C4-2B (cell line): Measurements from ENCODE around the gene C1orf216.
A peak's percentile ranks its signal among the peaks of the same experiment; 100 is the strongest.

Experiments used
- H3K27ac ChIP-seq: fragments of 450-650 bp; 2 replicates; pipeline ENCODE4 v1.5.1; 2017
- CTCF ChIP-seq: fragments of 450-650 bp; conservative IDR thresholded peaks from 2 replicates; pipeline ENCODE4 v1.5.1; 2017; ENCODE audit warnings: mild to moderate bottlenecking
- ZFX ChIP-seq: fragments of 450-650 bp; IDR thresholded peaks from 2 replicates; pipeline ENCODE4 v1.6.1; 2017

Gene C1orf216

DNA sequence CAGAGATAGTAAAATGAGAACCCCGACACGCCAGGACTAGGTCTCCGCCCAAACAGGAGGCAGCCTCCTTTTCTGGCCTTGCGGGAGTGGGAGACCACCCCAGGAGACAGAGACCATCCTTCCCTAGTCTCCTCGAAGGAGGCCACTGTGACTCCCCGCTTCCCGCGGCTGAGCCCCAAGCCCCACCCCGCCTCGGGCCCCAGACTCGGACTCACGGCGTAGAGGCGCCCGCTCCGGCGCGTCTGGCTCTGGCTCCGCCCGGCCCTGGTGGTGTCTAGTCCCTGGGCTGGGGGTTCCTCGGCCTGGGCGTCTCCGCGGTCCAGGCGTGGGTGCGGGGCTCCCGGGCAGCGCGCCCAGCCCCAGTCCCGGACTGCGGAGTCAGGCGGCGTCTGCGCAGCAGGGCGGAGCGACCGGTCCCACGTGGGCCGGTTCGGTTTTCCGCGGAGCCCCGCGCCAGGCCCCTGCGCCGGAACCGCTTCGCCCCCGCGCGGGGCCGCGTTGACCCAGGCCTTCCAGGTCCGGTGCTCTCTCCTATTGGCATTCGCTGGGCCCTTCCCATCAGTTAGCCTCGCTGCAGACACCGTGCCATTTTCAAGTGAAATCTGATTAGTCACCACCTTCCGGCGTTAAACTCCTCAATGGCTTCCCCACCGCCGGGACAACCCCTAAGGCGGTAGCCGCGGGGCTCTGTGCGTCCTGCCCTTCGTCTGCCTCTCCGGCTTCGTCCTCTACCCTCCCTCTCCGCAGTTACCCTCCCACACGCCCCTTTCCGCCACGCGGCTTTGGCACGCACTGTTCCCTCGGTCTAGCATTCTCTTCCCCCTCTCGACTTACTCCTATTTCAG lies at the start of gene C1orf216:
Gene C1orf216 (minus strand): TSS at position 393 of the 845 bp plus-strand sequence. CDS start 2,563 bp downstream, outside the sequence.
- H3K27ac ChIP-seq: peak within 1 kb of the TSS; percentile 87
- TF ChIP-seq CTCF (no peak), ZFX (peak; percentile 75; the same call in 1 of the 2 replicates)

GRCh38 chr1:35764283-35764682 lies 45.6 kb upstream of the C1orf216 start:
- no peak for TF ChIP-seq CTCF
- TF ChIP-seq ZFX: no peak
- H3K27ac ChIP-seq: no peak overlapping the region

- H3K27ac ChIP-seq: no peak overlapping the region
- no peak for TF ChIP-seq ZFX
- TF ChIP-seq CTCF: no peak
Measured at GRCh38 chr1:35763201-35763600, 44.5 kb upstream of the C1orf216 start.

DNA sequence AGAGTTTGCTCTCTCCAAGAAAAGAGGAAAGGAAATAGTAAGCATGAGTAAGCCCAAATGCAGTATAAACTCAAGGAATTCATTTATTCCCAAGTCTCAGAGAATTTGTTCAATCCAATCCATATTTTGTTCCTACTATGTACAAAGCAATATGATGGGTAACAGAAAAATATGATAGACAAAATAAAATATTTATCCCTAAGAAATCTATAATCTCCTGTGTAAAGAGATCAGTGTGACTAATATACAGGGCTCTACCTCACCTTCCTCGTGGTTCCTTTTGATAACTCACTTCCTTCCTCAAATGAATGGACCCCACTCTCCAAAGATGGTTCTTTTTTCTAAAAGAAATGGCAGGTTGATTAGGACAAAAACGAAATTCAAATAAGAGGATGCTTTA lies 43.5 kb upstream of the C1orf216 start:
- H3K27ac ChIP-seq: no peak overlapping the region
- no peak for TF ChIP-seq ZFX
- no peak for TF ChIP-seq CTCF

GRCh38 chr1:35756064-35756463 lies 37.4 kb upstream of the C1orf216 start:
- TF ChIP-seq ZFX (no peak), CTCF (no peak)
- no peak overlapping the region for H3K27ac ChIP-seq

- TF ChIP-seq CTCF (no peak), ZFX (no peak)
- no peak overlapping the region for H3K27ac ChIP-seq
Measured at GRCh38 chr1:35753626-35754260, 35.1 kb upstream of the C1orf216 start.

DNA sequence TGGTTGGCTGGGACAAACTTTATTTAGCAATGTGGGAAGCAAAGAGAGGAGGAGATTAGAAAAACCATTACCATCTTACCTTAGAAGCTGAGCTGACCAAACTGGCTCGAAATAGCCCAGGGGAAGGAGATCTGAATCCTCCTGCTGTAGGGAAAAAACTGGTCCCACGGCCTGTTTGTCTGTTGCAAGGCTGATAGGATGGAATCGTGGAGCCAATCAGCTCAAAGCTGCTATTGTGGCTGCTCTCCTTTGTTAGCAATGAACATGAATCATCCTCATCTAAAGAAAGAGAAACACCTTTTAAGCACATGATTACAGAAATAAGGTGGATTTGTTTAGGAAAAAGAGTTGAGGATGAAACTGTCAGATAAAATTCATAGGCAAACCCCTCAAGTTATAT lies 29.6 kb upstream of the C1orf216 start:
- no peak overlapping the region for H3K27ac ChIP-seq
- TF ChIP-seq CTCF (no peak), ZFX (no peak)
